CD14-positive monocyte (primary cell): ENCODE results near the gene IL1RAPL1. TPM values are rescaled to one million over a fixed set of nuclear protein-coding genes. Genes with fewer than 3 reads are reported as not detected.

Experiments
- DNase-seq, 3 donors: peaks; one replicate each; pipeline ENCODE4 v3.0.0-alpha.2; 2011 to 2022
- H2AFZ ChIP-seq: 2 replicates; pipeline ENCODE4 v1.6.0; 2012; ENCODE audit warnings: mild to moderate bottlenecking, low read depth, low read length, inconsistent platforms; ENCODE audit not compliant: insufficient read depth, poor library complexity, severe bottlenecking
- H3K27ac ChIP-seq, 2 donors: 1 replicate in 1 of 2; 2 replicates in 1 of 2; pipeline ENCODE4 v1.5.1; 2012 to 2013; ENCODE audit warnings: low read length in 2 of 2, control low read depth in 1 of 2, inconsistent platforms in 1 of 2, low read depth in 1 of 2, mild to moderate bottlenecking in 1 of 2
- H3K27me3 ChIP-seq, 2 donors: one replicate each; pipeline versions ENCODE4 v1.6.0 to v1.6.1; 2011 to 2013; ENCODE audit warnings: low read length in 2 of 2; ENCODE audit not compliant: control insufficient read depth in 2 of 2, insufficient read depth in 2 of 2
- H3K36me3 ChIP-seq, 2 donors: replicated peaks in 1 of 2; 1 replicate in 1 of 2; 2 replicates in 1 of 2; pipeline versions ENCODE4 v1.5.1 to v1.6.1; 2012 to 2013; ENCODE audit warnings: low read length in 2 of 2, control low read depth in 1 of 2, inconsistent platforms in 1 of 2, mild to moderate bottlenecking in 1 of 2; ENCODE audit not compliant: insufficient read depth in 2 of 2, control insufficient read depth in 1 of 2
- H3K4me1 ChIP-seq, 2 donors: 1 replicate in 1 of 2; 2 replicates in 1 of 2; pipeline versions ENCODE4 v1.5.1 to v1.6.1; 2012 to 2013; ENCODE audit warnings: low read length in 2 of 2, control low read depth in 1 of 2, inconsistent platforms in 1 of 2, mild to moderate bottlenecking in 1 of 2, moderate library complexity in 1 of 2; ENCODE audit not compliant: insufficient read depth in 2 of 2, control insufficient read depth in 1 of 2
- H3K4me2 ChIP-seq: replicated peaks from 2 replicates; pipeline ENCODE3; 2012; ENCODE audit warnings: low read length, moderate library complexity, mild to moderate bottlenecking; ENCODE audit not compliant: poor library complexity, severe bottlenecking; ENCODE audit errors: extremely low read depth
- H3K4me3 ChIP-seq, 3 experiments: fragments of 200-600 bp in 1 of 3; sonication (generic) in 1 of 3; replicated peaks in 1 of 3; 1 replicate in 2 of 3; 2 replicates in 1 of 3; pipeline ENCODE4 v1.5.1; 2011 to 2013; ENCODE audit warnings: low read length in 3 of 3, mild to moderate bottlenecking in 3 of 3, control low read depth in 2 of 3, low read depth in 2 of 3, inconsistent platforms in 1 of 3, moderate library complexity in 1 of 3
- H3K79me2 ChIP-seq: 2 replicates; pipeline ENCODE4 v1.6.0; 2012; ENCODE audit warnings: mild to moderate bottlenecking, control low read depth, inconsistent platforms, low read length, moderate library complexity; ENCODE audit not compliant: insufficient read depth
- H3K9ac ChIP-seq: 2 replicates; pipeline ENCODE4 v1.6.0; 2017; ENCODE audit warnings: low read length, mild to moderate bottlenecking; ENCODE audit not compliant: insufficient read depth, poor library complexity, severe bottlenecking
- H3K9me3 ChIP-seq, 2 donors: replicated peaks in 1 of 2; 1 replicate in 1 of 2; 2 replicates in 1 of 2; pipeline versions ENCODE4 v1.5.1 to v1.6.1; 2012 to 2013; ENCODE audit warnings: low read length in 2 of 2, control low read depth in 1 of 2; ENCODE audit not compliant: control insufficient read depth in 1 of 2, insufficient read depth in 1 of 2
- H4K20me1 ChIP-seq: 2 replicates; pipeline ENCODE4 v1.6.0; 2012; ENCODE audit warnings: mild to moderate bottlenecking, low read length, control low read depth, moderate library complexity; ENCODE audit not compliant: insufficient read depth
- H3K27ac Mint-ChIP-seq, 7 donors: one replicate each; pipeline ENCODE4 v1.8.0; 2020; ENCODE audit warnings: mild to moderate bottlenecking in 7 of 7, mixed read lengths in 7 of 7, moderate library complexity in 6 of 7, inconsistent platforms in 2 of 7
- H3K27me3 Mint-ChIP-seq, 3 donors: one replicate each; pipeline ENCODE4 v1.8.0; 2021 to 2022; ENCODE audit warnings: low read depth in 3 of 3, mild to moderate bottlenecking in 3 of 3, mixed read lengths in 3 of 3, moderate library complexity in 3 of 3, inconsistent platforms in 1 of 3
- H3K36me3 Mint-ChIP-seq, 2 donors: one replicate each; pipeline ENCODE4 v1.8.0; 2020; ENCODE audit warnings: mixed read lengths in 2 of 2, inconsistent platforms in 1 of 2, mild to moderate bottlenecking in 1 of 2
- H3K4me1 Mint-ChIP-seq: one replicate; pipeline ENCODE4 v1.8.0; 2020; ENCODE audit warnings: mild to moderate bottlenecking, mixed read lengths
- H3K4me3 Mint-ChIP-seq, 2 donors: one replicate each; pipeline ENCODE4 v1.8.0; 2020; ENCODE audit warnings: mild to moderate bottlenecking in 2 of 2, mixed read lengths in 2 of 2, moderate library complexity in 1 of 2
- H3K9me3 Mint-ChIP-seq, 7 donors: one replicate each; pipeline ENCODE4 v1.8.0; 2020 to 2022; ENCODE audit warnings: mixed read lengths in 7 of 7, mild to moderate bottlenecking in 6 of 7, moderate library complexity in 6 of 7, inconsistent platforms in 2 of 7
- CTCF ChIP-seq: fragments of 200-600 bp; IDR thresholded peaks from one replicate; pipeline ENCODE4 v1.8.0; 2022; ENCODE audit warnings: antibody characterized with exemption, mild to moderate bottlenecking
- WGBS: methylation state at CpG from one replicate; pipeline ENCODE4 v1.1.5; 2013; ENCODE audit warnings: missing lambda C conversion rate; ENCODE audit not compliant: insufficient coverage; 5-methylcytosine and 5-hydroxymethylcytosine counted together
- intact Hi-C, 2 donors: fragments of 100-400 bp; cut with micrococcal nuclease; formaldehyde crosslinking; loops; one replicate each; pipeline versions ENCODE4 v1.15.0 to v1.15.1; 2023
- polyA plus RNA-seq, 3 donors: library from polyadenylated mRNA; depleted of rRNA in 1 of 3; unstranded in 2 of 3; stranded (reverse) in 1 of 3; fragments of 300-500 nt in 2 of 3; fragments of >200 nt in 1 of 3; fragmentation: Illumina TruSeq in 2 of 3; gene quantifications; 1 replicate in 2 of 3; 2 replicates in 1 of 3; pipeline ENCODE4 v1.2.3, GENCODE V29; 2012 to 2021

The IL1RAPL1 gene
- polyA plus RNA-seq, 3 donors = not detected

GRCh38 chrX:29547877-29548276 lies 960.6 kb downstream of the IL1RAPL1 start:
- Mint-ChIP-seq H3K27me3 (no peaks in the 10 kb centered on the region), H3K4me3 (no peak overlapping the region), H3K36me3 (no peaks in the 10 kb centered on the region), H3K27ac (no peak overlapping the region), H3K4me1 (no peaks in the 10 kb centered on the region), H3K9me3 (peaks cover 0 to 4% (median 0%) of the 10 kb centered on the region in 7 donors)
- H3K79me2 ChIP-seq = no peaks in the 10 kb centered on the region
- no peaks in the 10 kb centered on the region for H3K9me3 ChIP-seq
- no peaks in the 10 kb centered on the region for H3K36me3 ChIP-seq
- no peaks in the 10 kb centered on the region for H4K20me1 ChIP-seq
- no peak overlapping the region for H2AFZ ChIP-seq
- H3K4me2 ChIP-seq = no peak overlapping the region
- no peak overlapping the region for H3K27ac ChIP-seq
- no peak overlapping the region for H3K9ac ChIP-seq
- intact Hi-C loops = no loop called here
- H3K4me1 ChIP-seq = no peaks in the 10 kb centered on the region
- WGBS = no CpG with 5 or more reads among the region's 4 CpGs
- TF ChIP-seq CTCF = no peak
- DNase-seq = no peak
- no peaks in the 10 kb centered on the region for H3K27me3 ChIP-seq
- no peak overlapping the region for H3K4me3 ChIP-seq

- no peaks in the 10 kb centered on the region for H3K9me3 ChIP-seq
- H3K4me3 ChIP-seq = no peak overlapping the region
- H3K4me2 ChIP-seq = no peak overlapping the region
- no peak overlapping the region for H2AFZ ChIP-seq
- DNase-seq = no peak
- no peak overlapping the region for H3K27ac Mint-ChIP-seq
- WGBS = no CpG with 5 or more reads among the region's 1 CpG
- H3K79me2 ChIP-seq = no peaks in the 10 kb centered on the region
- H3K4me1 Mint-ChIP-seq = no peaks in the 10 kb centered on the region
- no peak overlapping the region for H3K27ac ChIP-seq
- no peaks in the 10 kb centered on the region for H3K4me1 ChIP-seq
- no peaks in the 10 kb centered on the region for H3K36me3 Mint-ChIP-seq
- peaks cover 0 to 4% (median 0%) of the 10 kb centered on the region in 7 donors for H3K9me3 Mint-ChIP-seq
- H4K20me1 ChIP-seq = no peaks in the 10 kb centered on the region
- TF ChIP-seq CTCF = no peak
- H3K36me3 ChIP-seq = no peaks in the 10 kb centered on the region
- H3K27me3 Mint-ChIP-seq = no peaks in the 10 kb centered on the region
- no peak overlapping the region for H3K4me3 Mint-ChIP-seq
- intact Hi-C loops = no loop called here
- H3K27me3 ChIP-seq = no peaks in the 10 kb centered on the region
- no peak overlapping the region for H3K9ac ChIP-seq
Measured at GRCh38 chrX:29553542-29553941, 966.3 kb downstream of the IL1RAPL1 start.
